ENCODE measurements around the gene SCARB1. TPM values are rescaled to one million over a fixed set of nuclear protein-coding genes. Genes with fewer than 3 reads are reported as not detected.
A peak's percentile ranks its signal among the peaks of the same experiment; 100 is the strongest.

The SCARB1 gene
- total and polyA plus RNA-seq, 5 donors: 15.7 to 22.9 (median 18.5) TPM

DNA sequence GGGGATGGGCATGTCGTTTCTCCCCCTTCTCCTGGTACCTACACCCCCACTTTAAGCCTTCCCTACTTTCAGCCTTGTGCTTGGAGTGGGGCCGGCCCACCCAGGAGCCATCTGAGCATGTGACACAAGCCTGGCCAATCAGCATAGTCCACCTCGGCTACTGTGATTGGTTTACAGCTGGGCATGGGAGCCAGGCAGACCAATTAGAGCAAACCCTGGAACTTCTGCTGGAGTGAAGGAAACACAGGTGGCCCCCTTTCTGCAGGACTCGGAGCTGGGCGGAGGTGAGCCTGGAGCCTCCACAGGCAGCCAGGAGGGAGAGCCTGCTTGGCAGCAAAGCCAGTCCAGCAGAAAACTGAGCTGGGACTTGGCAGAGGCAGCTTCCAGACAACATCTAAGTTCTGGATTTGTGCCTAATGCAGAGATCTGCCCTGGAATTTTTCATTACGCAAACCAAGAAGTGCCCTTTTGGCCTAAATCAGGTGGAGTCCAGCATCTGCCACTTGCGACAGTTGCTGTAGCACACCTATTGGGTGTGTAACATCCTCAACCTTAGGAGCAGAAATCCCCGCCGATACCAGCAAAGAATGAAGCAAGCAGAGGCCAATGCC is 59.5 kb downstream of the SCARB1 start:
- Histone ChIP-seq H3K4me1 (ENCODE audit: control insufficient read depth, insufficient read depth, low read length) (no peaks in the 10 kb centered on the region), H3K27ac (ENCODE audit: low read length) (no peak overlapping the region), H3K9me3 (ENCODE audit: control insufficient read depth, low read length) (no peaks in the 10 kb centered on the region), H3K27me3 (ENCODE audit: control insufficient read depth, insufficient read depth) (no peaks in the 10 kb centered on the region), H3K4me3 (ENCODE audit: low read length) (no peak overlapping the region)
- peak; percentile 53 to 56 for ATAC-seq
- 77% methylated on average over 9 of the region's 9 CpGs for WGBS
- intact Hi-C loops (cut with DNase I): no loop called here
- no peak for DNase-seq

DNA sequence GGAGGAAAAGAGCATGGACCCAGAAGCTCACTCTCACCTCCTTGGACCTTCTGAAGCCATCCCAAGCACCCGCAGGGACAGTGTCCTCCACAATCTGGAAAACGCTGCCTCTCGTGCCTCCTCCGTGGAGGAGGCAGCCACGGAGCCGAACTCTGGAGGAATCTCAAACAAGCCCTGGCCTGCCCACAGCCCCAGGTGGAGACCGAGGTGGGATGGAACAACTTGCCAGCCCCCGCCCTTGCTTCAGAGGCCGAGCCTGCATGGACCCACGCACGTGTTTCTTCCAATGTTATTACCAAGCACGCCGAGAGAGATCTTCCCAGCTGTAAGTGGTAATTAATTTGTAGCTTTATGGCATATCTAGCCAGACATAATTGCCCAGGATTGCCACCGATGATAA is 61.3 kb downstream of the SCARB1 start:
- no peaks in the 10 kb centered on the region for H3K9me3 ChIP-seq (ENCODE audit: control insufficient read depth, low read length)
- DNase-seq (no peak), ATAC-seq (no peak)
- intact Hi-C loops (cut with DNase I): no loop called here
- H3K4me3 ChIP-seq (ENCODE audit: low read length): no peak overlapping the region
- no peaks in the 10 kb centered on the region for H3K4me1 ChIP-seq (ENCODE audit: control insufficient read depth, insufficient read depth, low read length)
- H3K27me3 ChIP-seq (ENCODE audit: control insufficient read depth, insufficient read depth): no peaks in the 10 kb centered on the region
- no peak overlapping the region for H3K27ac ChIP-seq (ENCODE audit: low read length)
- 94% methylated on average over 14 of the region's 14 CpGs for WGBS

DNA sequence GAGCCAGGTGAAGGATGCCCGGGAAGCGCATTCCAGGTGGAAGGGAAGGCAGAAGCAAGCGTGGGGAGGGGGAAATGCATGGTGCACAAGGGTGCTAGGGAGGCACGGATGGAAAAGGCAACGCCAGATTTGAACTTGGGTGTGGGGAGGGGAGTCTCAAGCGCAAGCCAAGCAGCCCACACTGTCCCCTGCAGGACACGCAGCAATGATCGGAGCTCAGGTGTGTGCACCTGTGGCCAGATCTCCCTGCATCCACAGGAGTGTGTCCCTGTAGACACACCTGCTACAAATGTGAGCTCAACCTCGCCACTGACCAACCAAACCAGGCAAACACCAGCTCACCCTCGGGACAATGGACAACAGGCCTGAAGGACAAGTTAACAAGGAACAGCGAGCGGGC is 63.2 kb downstream of the SCARB1 start:
- Histone ChIP-seq H3K9me3 (ENCODE audit: control insufficient read depth, low read length) (no peaks in the 10 kb centered on the region), H3K27me3 (ENCODE audit: control insufficient read depth, insufficient read depth) (no peaks in the 10 kb centered on the region), H3K4me1 (ENCODE audit: control insufficient read depth, insufficient read depth, low read length) (no peaks in the 10 kb centered on the region), H3K27ac (ENCODE audit: low read length) (no peak overlapping the region), H3K4me3 (ENCODE audit: low read length) (no peak overlapping the region)
- WGBS: 93% methylated on average over 12 of the region's 12 CpGs
- ATAC-seq: no peak
- no peak for DNase-seq
- intact Hi-C loops (cut with DNase I): no loop called here

DNA sequence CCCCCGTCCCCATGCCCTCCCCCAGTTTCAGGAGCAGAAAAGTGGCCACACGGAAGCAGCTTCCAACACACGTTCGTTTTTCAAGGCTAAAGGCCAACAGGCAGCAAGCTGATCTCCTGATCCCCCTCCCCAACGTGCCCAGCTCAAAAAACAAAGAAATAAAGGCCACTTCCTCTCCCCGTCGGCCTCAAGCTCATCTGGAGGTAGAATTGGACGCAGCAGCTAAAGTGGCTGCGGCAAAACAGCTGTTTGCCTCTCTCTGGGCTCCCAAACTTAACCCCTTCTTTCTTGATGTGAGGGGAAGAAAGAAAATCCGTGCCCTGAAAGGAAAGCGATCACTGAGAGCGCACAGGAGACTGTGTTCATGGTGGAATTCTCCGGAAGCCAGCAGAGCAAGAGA is 66.3 kb downstream of the SCARB1 start:
- DNase-seq (no peak), ATAC-seq (no peak)
- WGBS: 54% methylated on average over 13 of the region's 13 CpGs
- H3K27ac ChIP-seq (ENCODE audit: low read length): no peak overlapping the region
- no peaks in the 10 kb centered on the region for H3K4me1 ChIP-seq (ENCODE audit: control insufficient read depth, insufficient read depth, low read length)
- H3K9me3 ChIP-seq (ENCODE audit: control insufficient read depth, low read length): no peaks in the 10 kb centered on the region
- intact Hi-C loops (cut with DNase I): no loop called here
- H3K27me3 ChIP-seq (ENCODE audit: control insufficient read depth, insufficient read depth): no peaks in the 10 kb centered on the region
- H3K4me3 ChIP-seq (ENCODE audit: low read length): no peak overlapping the region

DNA sequence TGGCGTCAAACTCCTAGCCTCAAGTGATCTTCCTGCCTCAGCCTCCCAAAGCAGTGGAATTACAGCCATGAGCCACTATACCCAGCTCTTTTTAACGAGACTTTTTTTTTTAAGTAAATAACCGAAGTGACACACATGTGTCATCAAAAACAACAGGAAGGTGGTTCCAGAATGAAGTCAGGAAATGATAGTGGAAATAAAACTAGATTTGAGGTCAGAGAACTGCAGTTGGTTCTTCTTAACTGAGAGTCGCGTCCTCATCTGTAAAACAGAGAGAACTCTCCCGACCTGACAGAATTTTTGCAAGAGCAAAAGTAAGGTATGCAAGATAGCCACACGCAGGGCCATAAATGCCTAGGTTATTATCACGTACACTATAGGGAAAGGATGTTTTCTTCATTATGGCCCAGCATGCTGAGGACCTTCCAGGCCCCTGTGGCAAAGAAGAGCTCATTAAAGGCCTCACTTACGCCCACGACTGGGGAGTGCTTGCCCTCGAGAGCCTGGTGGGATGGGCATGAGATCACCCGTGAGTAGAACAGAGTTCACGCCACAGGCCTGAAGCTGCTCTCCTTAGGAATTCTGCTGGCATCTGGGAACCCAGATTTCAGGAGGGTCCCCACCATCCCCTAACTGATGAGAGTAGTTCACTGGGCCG is 67.2 kb downstream of the SCARB1 start:
- Histone ChIP-seq H3K27ac (ENCODE audit: low read length) (no peak overlapping the region), H3K4me3 (ENCODE audit: low read length) (no peak overlapping the region), H3K27me3 (ENCODE audit: control insufficient read depth, insufficient read depth) (no peaks in the 10 kb centered on the region), H3K9me3 (ENCODE audit: control insufficient read depth, low read length) (no peaks in the 10 kb centered on the region), H3K4me1 (ENCODE audit: control insufficient read depth, insufficient read depth, low read length) (no peaks in the 10 kb centered on the region)
- DNase-seq (no peak), ATAC-seq (no peak)
- intact Hi-C loops (cut with DNase I): no loop called here
- WGBS: 77% methylated on average over 14 of the region's 14 CpGs

DNA sequence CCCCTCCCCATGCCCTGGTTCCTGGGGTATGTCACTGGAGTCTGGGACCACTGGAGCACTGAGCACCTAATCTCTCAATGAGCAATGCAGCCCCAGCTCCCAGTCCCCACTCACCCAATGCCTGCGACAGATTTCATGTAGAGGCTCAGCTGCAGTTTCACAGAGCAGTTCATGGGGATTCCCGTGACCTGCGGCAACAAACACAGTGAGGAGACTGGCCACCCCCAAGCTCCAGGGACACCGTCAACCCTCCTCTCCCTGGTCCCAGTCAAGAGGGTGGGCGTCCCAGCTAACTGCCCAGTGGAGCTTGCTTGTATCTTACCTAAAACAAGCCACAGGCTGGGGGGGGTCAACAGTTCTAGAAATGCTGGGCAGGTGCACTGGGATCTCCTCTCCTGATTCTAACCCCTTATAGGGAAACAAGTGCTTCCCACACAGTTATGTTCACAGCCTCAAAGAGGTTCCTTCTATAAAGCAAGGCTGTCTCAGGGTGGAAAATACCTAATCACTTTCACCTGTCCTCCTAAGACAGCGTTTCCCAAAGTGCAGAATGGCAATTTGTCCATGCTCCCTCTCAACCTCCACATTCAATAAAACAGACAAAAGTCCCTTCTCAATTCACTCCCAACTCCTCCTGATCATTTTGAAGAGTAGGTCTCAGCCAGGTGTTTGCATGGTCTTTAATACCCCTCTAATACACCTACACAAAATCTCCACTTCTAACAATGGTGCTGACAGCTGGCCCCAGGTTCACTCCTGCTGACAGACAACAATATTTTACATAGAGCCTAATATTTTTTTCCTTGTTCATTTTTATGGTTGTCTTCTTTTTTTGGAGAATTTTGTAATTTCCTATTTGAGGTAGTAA is 68.3 kb downstream of the SCARB1 start:
- Histone ChIP-seq H3K4me3 (ENCODE audit: low read length) (no peak overlapping the region), H3K4me1 (ENCODE audit: control insufficient read depth, insufficient read depth, low read length) (no peaks in the 10 kb centered on the region), H3K27ac (ENCODE audit: low read length) (no peak overlapping the region), H3K27me3 (ENCODE audit: control insufficient read depth, insufficient read depth) (no peaks in the 10 kb centered on the region), H3K9me3 (ENCODE audit: control insufficient read depth, low read length) (no peaks in the 10 kb centered on the region)
- 98% methylated on average over 6 of the region's 6 CpGs for WGBS
- ATAC-seq (no peak), DNase-seq (no peak)
- intact Hi-C loops (cut with DNase I): no loop called here

DNA sequence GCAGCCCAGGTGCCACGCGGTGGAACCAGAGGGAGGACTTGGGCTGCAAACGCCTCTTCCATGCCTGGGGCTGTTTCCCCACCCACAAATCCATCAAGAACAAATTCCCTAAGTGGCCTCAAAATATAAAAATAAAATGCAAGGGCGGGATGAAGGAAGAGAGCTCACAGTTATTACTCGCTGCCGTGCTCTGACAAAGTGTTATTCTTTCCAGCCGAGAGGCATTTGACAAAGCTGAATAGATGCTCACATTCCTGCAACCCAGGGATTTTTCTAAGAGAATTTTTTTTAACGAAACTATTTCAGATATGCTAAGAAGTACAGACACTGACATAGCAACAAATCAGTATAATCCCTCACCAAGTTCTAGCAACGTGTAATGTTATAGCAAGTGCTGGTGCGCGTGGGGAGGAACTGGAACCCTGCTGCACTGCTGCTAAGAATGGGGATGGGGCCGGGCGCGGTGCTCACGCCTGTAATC is 70.7 kb downstream of the SCARB1 start:
- no peaks in the 10 kb centered on the region for H3K27me3 ChIP-seq (ENCODE audit: control insufficient read depth, insufficient read depth)
- no peak for DNase-seq
- no peaks in the 10 kb centered on the region for H3K4me1 ChIP-seq (ENCODE audit: control insufficient read depth, insufficient read depth, low read length)
- no peak for ATAC-seq
- 89% methylated on average over 15 of the region's 15 CpGs for WGBS
- H3K9me3 ChIP-seq (ENCODE audit: control insufficient read depth, low read length): no peaks in the 10 kb centered on the region
- no peak overlapping the region for H3K4me3 ChIP-seq (ENCODE audit: low read length)
- no peak overlapping the region for H3K27ac ChIP-seq (ENCODE audit: low read length)
- intact Hi-C loops (cut with DNase I): no loop called here

DNA sequence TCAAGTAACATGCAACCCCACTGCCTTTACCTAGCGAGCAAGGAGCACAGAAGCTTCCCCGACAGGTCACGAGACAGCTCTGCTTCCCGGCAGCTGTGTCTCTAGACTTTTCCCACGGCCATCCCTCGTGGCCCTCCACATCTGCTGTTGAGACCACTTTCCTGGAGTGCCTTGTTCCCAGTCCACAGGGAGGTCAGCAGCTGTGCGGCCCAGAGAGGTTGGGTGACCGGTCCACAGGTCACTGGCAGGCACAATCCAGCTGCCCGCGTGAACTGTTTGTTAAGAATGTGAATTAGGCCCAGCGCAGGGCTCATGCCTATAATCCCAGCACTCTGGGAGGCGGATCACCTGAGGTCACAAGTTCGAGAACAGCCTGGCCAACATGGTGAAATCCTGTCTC is 71.5 kb downstream of the SCARB1 start:
- Histone ChIP-seq H3K4me3 (ENCODE audit: low read length) (no peak overlapping the region), H3K9me3 (ENCODE audit: control insufficient read depth, low read length) (no peaks in the 10 kb centered on the region), H3K4me1 (ENCODE audit: control insufficient read depth, insufficient read depth, low read length) (no peaks in the 10 kb centered on the region), H3K27ac (ENCODE audit: low read length) (no peak overlapping the region), H3K27me3 (ENCODE audit: control insufficient read depth, insufficient read depth) (no peaks in the 10 kb centered on the region)
- WGBS: 94% methylated on average over 13 of the region's 13 CpGs
- intact Hi-C loops (cut with DNase I): no loop called here
- ATAC-seq (peak in 1 of 2 donors; percentile 25), DNase-seq (peak in 1 of 3 donors; percentile 11)

DNA sequence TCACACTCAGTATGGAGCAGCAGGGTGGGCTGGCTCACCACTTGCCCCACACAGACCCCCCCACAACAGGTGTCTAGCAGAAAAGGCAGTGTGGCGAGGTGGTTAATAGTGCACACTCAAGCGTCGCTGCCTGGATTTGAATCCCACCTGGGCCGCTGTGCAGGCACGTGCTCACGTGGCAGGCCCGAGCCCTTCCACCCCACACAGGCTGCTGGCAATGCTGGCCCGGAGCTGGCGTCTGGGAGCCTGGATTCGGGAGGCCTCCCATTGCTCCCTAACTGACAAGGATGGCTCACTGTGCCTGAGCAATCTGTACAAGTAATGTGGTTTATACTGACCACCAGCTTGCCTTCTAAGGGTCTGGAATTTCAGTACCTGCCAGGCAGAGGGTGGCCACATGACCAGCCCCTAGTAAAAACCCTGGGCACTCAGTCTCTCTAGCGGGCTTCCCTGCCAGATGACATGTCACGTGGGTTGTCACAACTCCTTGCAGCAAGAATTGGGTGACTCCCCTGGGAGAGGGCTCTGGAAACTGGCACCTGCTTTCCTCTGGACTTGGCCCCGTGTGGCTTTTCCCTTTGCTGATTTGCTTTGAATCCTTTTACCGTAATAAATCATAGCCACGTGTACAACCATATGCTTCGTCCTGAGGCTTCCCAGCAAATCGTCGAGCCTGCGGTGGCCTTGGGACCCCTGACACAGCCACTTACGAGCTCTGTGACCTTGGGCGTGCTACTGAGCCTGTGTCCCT is 72.8 kb downstream of the SCARB1 start:
- Histone ChIP-seq H3K4me1 (ENCODE audit: control insufficient read depth, insufficient read depth, low read length) (no peaks in the 10 kb centered on the region), H3K27me3 (ENCODE audit: control insufficient read depth, insufficient read depth) (no peaks in the 10 kb centered on the region), H3K27ac (ENCODE audit: low read length) (no peak overlapping the region), H3K9me3 (ENCODE audit: control insufficient read depth, low read length) (no peaks in the 10 kb centered on the region), H3K4me3 (ENCODE audit: low read length) (no peak overlapping the region)
- intact Hi-C loops (cut with DNase I): no loop called here
- WGBS: 90% methylated on average over 21 of the region's 21 CpGs
- DNase-seq (peak in 1 of 3 donors; percentile 41), ATAC-seq (no peak)

DNA sequence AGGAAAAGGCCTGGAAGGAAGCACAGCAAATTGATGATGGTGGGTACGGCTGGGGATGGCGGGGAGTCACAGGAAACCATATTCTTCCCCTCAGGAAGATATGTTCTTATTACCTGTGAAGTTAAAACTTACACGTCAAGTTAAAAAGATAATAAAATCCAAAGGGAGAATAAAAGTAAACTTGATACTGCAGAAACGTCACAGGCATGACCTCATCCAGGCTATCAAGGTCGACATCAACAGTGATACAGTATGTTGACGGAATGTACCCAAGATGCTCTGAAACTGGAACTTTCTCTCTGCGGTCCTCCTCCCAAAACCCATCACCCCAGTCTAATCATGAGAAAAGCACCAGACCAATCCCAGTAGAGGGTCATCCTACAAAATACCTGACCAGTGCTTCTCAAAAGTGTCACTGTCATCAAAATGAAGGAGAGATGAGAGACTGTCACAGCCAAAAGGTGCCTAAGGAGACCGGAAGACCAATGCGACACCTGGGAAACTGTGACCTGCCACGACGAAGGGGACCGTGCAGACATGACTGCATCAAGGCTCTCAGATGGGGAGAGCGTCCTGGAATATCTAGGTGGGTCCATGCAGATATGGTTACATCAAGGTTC is 74.6 kb downstream of the SCARB1 start:
- Histone ChIP-seq H3K27ac (ENCODE audit: low read length) (no peak overlapping the region), H3K9me3 (ENCODE audit: control insufficient read depth, low read length) (no peaks in the 10 kb centered on the region), H3K4me1 (ENCODE audit: control insufficient read depth, insufficient read depth, low read length) (no peaks in the 10 kb centered on the region), H3K4me3 (ENCODE audit: low read length) (no peak overlapping the region), H3K27me3 (ENCODE audit: control insufficient read depth, insufficient read depth) (no peaks in the 10 kb centered on the region)
- DNase-seq (peak in 1 of 3 donors; percentile 3), ATAC-seq (no peak)
- WGBS: 91% methylated on average over 13 of the region's 13 CpGs
- intact Hi-C loops (cut with DNase I): loop anchor here in 1 of 4 donors (10.0 kb wide), 1 partner anchor 116 kb away; no protein-coding TSS in a partner anchor

Measured in right cardiac atrium (tissue), 5 donors.